IPS-NIHi7 (cell line): ENCODE data around the gene PTGS1.

Source experiments
- DNase-seq: peaks from one replicate; pipeline ENCODE4 v3.0.0; 2012; ENCODE audit warnings: mixed read lengths; ENCODE audit errors: extremely low spot score

Gene PTGS1

GRCh38 chr9:122374885-122375420, 4.1 kb downstream of the PTGS1 start:
- peak; percentile 81 for DNase-seq

- DNase-seq = no peak
Measured at GRCh38 chr9:122376796-122377195, 6.0 kb downstream of the PTGS1 start.

GRCh38 chr9:122377241-122378164, 6.7 kb downstream of the PTGS1 start:
- DNase-seq = no peak

GRCh38 chr9:122378236-122378635, 7.4 kb downstream of the PTGS1 start:
- no peak for DNase-seq

GRCh38 chr9:122379340-122379739, 8.5 kb downstream of the PTGS1 start:
- peak; percentile 55 for DNase-seq

- DNase-seq = no peak
Measured at GRCh38 chr9:122380293-122380692, 9.5 kb downstream of the PTGS1 start.

- no peak for DNase-seq
Measured at GRCh38 chr9:122381206-122381950, 10.6 kb downstream of the PTGS1 start.

- no peak for DNase-seq
Measured at GRCh38 chr9:122382901-122383850, 12.4 kb downstream of the PTGS1 start.

- no peak for DNase-seq
Measured at GRCh38 chr9:122383992-122384461, 13.2 kb downstream of the PTGS1 start.

GRCh38 chr9:122386311-122386872, 15.6 kb downstream of the PTGS1 start:
- no peak for DNase-seq

- no peak for DNase-seq
Measured at GRCh38 chr9:122387536-122387935, 16.7 kb downstream of the PTGS1 start.

- no peak for DNase-seq
Measured at GRCh38 chr9:122389195-122389594, 18.4 kb downstream of the PTGS1 start.

GRCh38 chr9:122389799-122390481, 19.1 kb downstream of the PTGS1 start:
- peak; percentile 20 for DNase-seq

GRCh38 chr9:122392284-122392683, 21.5 kb downstream of the PTGS1 start:
- peak; percentile 7 for DNase-seq

GRCh38 chr9:122392714-122393113, 21.9 kb downstream of the PTGS1 start:
- DNase-seq = no peak

GRCh38 chr9:122393284-122393983, 22.6 kb downstream of the PTGS1 start:
- DNase-seq = peak; percentile 5

- DNase-seq = peak; percentile 10
Measured at GRCh38 chr9:122394265-122395125, 23.7 kb downstream of the PTGS1 start.

- no peak for DNase-seq
Measured at GRCh38 chr9:122396614-122397148, 25.9 kb downstream of the PTGS1 start.
